IMR-90 (cell line): ENCODE data around the gene LCAT.

Experiments
- BHLHE40 ChIP-seq: fragments of 150-350 bp; IDR thresholded peaks from 2 replicates; pipeline ENCODE4 v1.6.1; 2016; ENCODE audit warnings: mild to moderate bottlenecking, low read depth, low read length
- CEBPB ChIP-seq: IDR thresholded peaks from 2 replicates; pipeline ENCODE4 v1.6.1; 2012; ENCODE audit warnings: low read depth, low read length, improper control_type of control experiment
- ELK1 ChIP-seq: fragments of 150-350 bp; IDR thresholded peaks from 2 replicates; pipeline ENCODE4 v1.6.1; 2016; ENCODE audit warnings: low read depth, mild to moderate bottlenecking, low read length, moderate library complexity, borderline replicate concordance
- FOS ChIP-seq: fragments of 150-350 bp; IDR thresholded peaks from 2 replicates; pipeline ENCODE4 v1.6.1; 2016; ENCODE audit warnings: low read depth, low read length
- MAFK ChIP-seq: IDR thresholded peaks from 2 replicates; pipeline ENCODE4 v1.6.1; 2012; ENCODE audit warnings: low read depth, low read length, improper control_type of control experiment
- MXI1 ChIP-seq: IDR thresholded peaks from 2 replicates; pipeline ENCODE4 v1.6.1; 2012; ENCODE audit warnings: low read depth, mild to moderate bottlenecking, low read length, moderate library complexity, borderline replicate concordance
- NFE2L2 ChIP-seq: fragments of 150-350 bp; IDR thresholded peaks from 2 replicates; pipeline ENCODE4 v1.6.1; 2016; ENCODE audit warnings: low read depth, mild to moderate bottlenecking, low read length
- POLR2A ChIP-seq: IDR thresholded peaks from 2 replicates; pipeline ENCODE4 v1.6.1; 2012; ENCODE audit warnings: mild to moderate bottlenecking, low read depth, low read length
- RAD21 ChIP-seq: IDR thresholded peaks from 2 replicates; pipeline ENCODE4 v1.6.1; 2012; ENCODE audit warnings: low read length, improper control_type of control experiment
- RCOR1 ChIP-seq: IDR thresholded peaks from 2 replicates; pipeline ENCODE4 v1.6.1; 2012; ENCODE audit warnings: mild to moderate bottlenecking, low read length, improper control_type of control experiment; ENCODE audit not compliant: insufficient replicate concordance
- TF ChIP-seq, protein P1 (sequence below): conservative IDR thresholded peaks from 2 replicates; pipeline ENCODE4 v1.5.1; 2012; ENCODE audit warnings: mild to moderate bottlenecking, low read depth, low read length, improper control_type of control experiment
- TF ChIP-seq, protein P2 (sequence below): fragments of 150-350 bp; IDR thresholded peaks from 2 replicates; pipeline ENCODE4 v1.6.1; 2017; ENCODE audit warnings: mild to moderate bottlenecking, antibody characterized with exemption, low read length, low read depth

DNA sequence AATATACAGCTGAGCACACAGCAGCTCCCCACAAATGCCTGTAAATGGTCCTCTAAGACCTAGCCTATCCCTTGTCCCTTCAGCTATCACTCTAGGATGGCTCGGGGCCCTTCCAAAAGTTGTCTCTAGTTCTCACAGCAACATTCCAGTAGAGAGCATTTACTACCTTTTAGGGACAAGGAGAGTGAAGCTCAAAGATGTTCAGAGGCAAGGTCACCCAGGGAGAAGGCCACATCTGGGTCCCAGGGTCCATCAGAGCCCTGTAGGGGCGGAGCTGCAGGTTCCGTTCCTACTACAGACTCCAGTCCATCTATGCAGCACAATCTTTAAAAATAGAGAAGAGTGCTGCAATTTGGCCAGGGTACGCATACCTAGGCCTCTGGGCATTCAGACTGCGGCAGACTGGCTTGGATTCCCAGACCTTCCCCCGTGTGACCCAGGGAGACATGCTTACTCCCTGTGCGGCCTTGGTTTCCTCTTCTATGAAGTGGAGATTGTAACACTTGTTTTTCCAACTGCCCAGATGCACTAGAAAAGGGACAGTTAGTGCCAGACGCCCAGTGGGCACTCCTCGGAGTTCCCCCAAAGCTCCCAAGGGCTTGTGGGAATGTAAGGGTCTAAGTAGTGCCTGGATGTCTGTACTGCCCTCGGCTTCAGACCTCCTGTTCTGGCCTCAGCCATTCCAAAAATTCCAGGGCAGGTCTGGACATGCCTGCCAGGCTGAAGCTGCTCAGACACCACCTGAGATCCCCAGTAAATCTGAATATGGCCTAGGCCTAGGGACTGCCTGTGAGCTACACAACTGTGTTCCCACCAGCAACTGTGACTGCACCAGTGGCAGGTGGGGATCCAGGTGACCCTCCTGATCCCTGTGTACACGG is 22.0 kb upstream of the LCAT start:
- TF ChIP-seq MXI1 = no peak
- TF ChIP-seq, protein P1, sequence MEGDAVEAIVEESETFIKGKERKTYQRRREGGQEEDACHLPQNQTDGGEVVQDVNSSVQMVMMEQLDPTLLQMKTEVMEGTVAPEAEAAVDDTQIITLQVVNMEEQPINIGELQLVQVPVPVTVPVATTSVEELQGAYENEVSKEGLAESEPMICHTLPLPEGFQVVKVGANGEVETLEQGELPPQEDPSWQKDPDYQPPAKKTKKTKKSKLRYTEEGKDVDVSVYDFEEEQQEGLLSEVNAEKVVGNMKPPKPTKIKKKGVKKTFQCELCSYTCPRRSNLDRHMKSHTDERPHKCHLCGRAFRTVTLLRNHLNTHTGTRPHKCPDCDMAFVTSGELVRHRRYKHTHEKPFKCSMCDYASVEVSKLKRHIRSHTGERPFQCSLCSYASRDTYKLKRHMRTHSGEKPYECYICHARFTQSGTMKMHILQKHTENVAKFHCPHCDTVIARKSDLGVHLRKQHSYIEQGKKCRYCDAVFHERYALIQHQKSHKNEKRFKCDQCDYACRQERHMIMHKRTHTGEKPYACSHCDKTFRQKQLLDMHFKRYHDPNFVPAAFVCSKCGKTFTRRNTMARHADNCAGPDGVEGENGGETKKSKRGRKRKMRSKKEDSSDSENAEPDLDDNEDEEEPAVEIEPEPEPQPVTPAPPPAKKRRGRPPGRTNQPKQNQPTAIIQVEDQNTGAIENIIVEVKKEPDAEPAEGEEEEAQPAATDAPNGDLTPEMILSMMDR = no peak
- no peak for TF ChIP-seq FOS
- no peak for TF ChIP-seq POLR2A
- TF ChIP-seq RAD21 = no peak
- no peak for TF ChIP-seq RCOR1
- no peak for TF ChIP-seq NFE2L2
- no peak for TF ChIP-seq MAFK
- TF ChIP-seq ELK1 = no peak
- TF ChIP-seq CEBPB = no peak
- TF ChIP-seq, protein P2, sequence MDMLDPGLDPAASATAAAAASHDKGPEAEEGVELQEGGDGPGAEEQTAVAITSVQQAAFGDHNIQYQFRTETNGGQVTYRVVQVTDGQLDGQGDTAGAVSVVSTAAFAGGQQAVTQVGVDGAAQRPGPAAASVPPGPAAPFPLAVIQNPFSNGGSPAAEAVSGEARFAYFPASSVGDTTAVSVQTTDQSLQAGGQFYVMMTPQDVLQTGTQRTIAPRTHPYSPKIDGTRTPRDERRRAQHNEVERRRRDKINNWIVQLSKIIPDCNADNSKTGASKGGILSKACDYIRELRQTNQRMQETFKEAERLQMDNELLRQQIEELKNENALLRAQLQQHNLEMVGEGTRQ = no peak
- no peak for TF ChIP-seq BHLHE40
